A673 (cell line): ENCODE results near the gene SLC18A2. TPM values are rescaled to one million over a fixed set of nuclear protein-coding genes. Genes with fewer than 3 reads are reported as not detected.

ENCODE experiments used
- Bru-seq: library from RNA; stranded (reverse); fragments of 400-500 nt; gene quantifications from one replicate; lab custom pipeline; 2021; lab: Mats Ljungman, UMichigan
- BruChase-seq, 2 experiments: library from RNA; stranded (reverse); fragments of 400-500 nt; gene quantifications; one replicate each; lab custom pipeline; 2021; lab: Mats Ljungman, UMichigan
- BruUV-seq: library from RNA; stranded (reverse); fragments of 400-500 nt; replicated peaks from 2 replicates; lab custom pipeline; 2021; lab: Mats Ljungman, UMichigan
- CTCF ChIA-PET: fragments of 300-600 bp; sonication (Branson Sonifier 250); formaldehyde crosslinking; loops from one replicate; lab custom pipeline; 2022; ENCODE audit warnings: antibody characterized with exemption; lab: Charles Lee
- POLR2A ChIA-PET: fragments of 300-600 bp; sonication (Branson Sonifier 250); formaldehyde crosslinking; loops from one replicate; lab custom pipeline; 2022; ENCODE audit warnings: antibody characterized with exemption; ENCODE audit not compliant: low non-redundant PET; lab: Charles Lee
- DNase-seq: peaks from one replicate; pipeline ENCODE4 v3.0.0-alpha.2; 2015; ENCODE audit warnings: low spot score
- H3K27ac ChIP-seq: fragments of 200-600 bp; sonication (generic); 2 replicates; pipeline ENCODE4 v1.5.1; 2016; ENCODE audit warnings: mixed run types, low read depth, mild to moderate bottlenecking, mixed read lengths, antibody characterized with exemption, low read length; ENCODE audit not compliant: poor library complexity, severe bottlenecking
- H3K27me3 ChIP-seq: fragments of 200-600 bp; sonication (generic); replicated peaks from 2 replicates; pipeline ENCODE4 v1.6.1; 2017; ENCODE audit warnings: mixed run types, low read depth, mild to moderate bottlenecking, mixed read lengths, antibody characterized with exemption, low read length; ENCODE audit not compliant: insufficient read depth, poor library complexity
- H3K36me3 ChIP-seq: fragments of 200-600 bp; sonication (generic); 2 replicates; pipeline ENCODE4 v1.6.1; 2016; ENCODE audit warnings: mixed run types, mild to moderate bottlenecking, mixed read lengths, antibody characterized with exemption, low read length; ENCODE audit not compliant: insufficient read depth, poor library complexity, severe bottlenecking
- H3K4me1 ChIP-seq: fragments of 200-600 bp; sonication (generic); 2 replicates; pipeline ENCODE4 v1.6.1; 2017; ENCODE audit warnings: mixed run types, mild to moderate bottlenecking, mixed read lengths, antibody characterized with exemption, low read length; ENCODE audit not compliant: insufficient read depth, poor library complexity, severe bottlenecking
- H3K4me3 ChIP-seq: fragments of 200-600 bp; sonication (generic); 2 replicates; pipeline ENCODE4 v1.5.1; 2016; ENCODE audit warnings: low read depth, mixed run types, mild to moderate bottlenecking, mixed read lengths, low read length; ENCODE audit not compliant: poor library complexity, severe bottlenecking
- H3K9me3 ChIP-seq: fragments of 200-600 bp; sonication (generic); 2 replicates; pipeline ENCODE4 v1.6.1; 2016; ENCODE audit warnings: mixed run types, low read depth, mild to moderate bottlenecking, mixed read lengths, antibody characterized with exemption, low read length; ENCODE audit not compliant: poor library complexity, severe bottlenecking
- EZH2 ChIP-seq: fragments of 200-600 bp; sonication (generic); IDR thresholded peaks from 2 replicates; pipeline ENCODE4 v1.6.1; 2017; ENCODE audit warnings: borderline replicate concordance, low read depth, mild to moderate bottlenecking, mixed read lengths, antibody characterized with exemption, low read length; ENCODE audit not compliant: poor library complexity, severe bottlenecking
- intact Hi-C: fragments of 100-400 bp; cut with micrococcal nuclease; formaldehyde crosslinking; loops from one replicate; pipeline ENCODE4 v1.10.0; 2022; ENCODE audit not compliant: unreplicated experiment
- long read RNA-seq: library from polyadenylated mRNA; stranded (forward); transcript quantifications from one replicate; pipeline ENCODE4 v2.0.0, GENCODE V29; 2022
- total RNA-seq: library from RNA; stranded (reverse); gene quantifications from 2 replicates; pipeline ENCODE4 v1.2.3, GENCODE V29; 2021
- TF ChIP-seq, protein P1 (sequence below): fragments of 300-800, 200-600 bp; sonication (generic); conservative IDR thresholded peaks from 2 replicates; pipeline ENCODE4 v1.5.1; 2017; ENCODE audit warnings: low read depth, mild to moderate bottlenecking, antibody characterized with exemption, low read length, moderate library complexity, mixed read lengths

SLC18A2 gene
- total RNA-seq, result 0.06 TPM in 1 of 2 replicates, not detected in the other
- Bru-seq, nascent RNA, result percentile 5 among the genes with signal in this experiment
- BruChase-seq, experiment 1, labeled RNA remaining after a 2-hour chase, result percentile 4 among the genes with signal in this experiment
- BruChase-seq, experiment 2, labeled RNA remaining after a 6-hour chase, result percentile 2 among the genes with signal in this experiment
- long read RNA-seq, partial matches to known transcripts, result 0 of 79 reads
- long read RNA-seq, other reads (novel, unspliced or antisense), result 79 of 79 reads

DNA sequence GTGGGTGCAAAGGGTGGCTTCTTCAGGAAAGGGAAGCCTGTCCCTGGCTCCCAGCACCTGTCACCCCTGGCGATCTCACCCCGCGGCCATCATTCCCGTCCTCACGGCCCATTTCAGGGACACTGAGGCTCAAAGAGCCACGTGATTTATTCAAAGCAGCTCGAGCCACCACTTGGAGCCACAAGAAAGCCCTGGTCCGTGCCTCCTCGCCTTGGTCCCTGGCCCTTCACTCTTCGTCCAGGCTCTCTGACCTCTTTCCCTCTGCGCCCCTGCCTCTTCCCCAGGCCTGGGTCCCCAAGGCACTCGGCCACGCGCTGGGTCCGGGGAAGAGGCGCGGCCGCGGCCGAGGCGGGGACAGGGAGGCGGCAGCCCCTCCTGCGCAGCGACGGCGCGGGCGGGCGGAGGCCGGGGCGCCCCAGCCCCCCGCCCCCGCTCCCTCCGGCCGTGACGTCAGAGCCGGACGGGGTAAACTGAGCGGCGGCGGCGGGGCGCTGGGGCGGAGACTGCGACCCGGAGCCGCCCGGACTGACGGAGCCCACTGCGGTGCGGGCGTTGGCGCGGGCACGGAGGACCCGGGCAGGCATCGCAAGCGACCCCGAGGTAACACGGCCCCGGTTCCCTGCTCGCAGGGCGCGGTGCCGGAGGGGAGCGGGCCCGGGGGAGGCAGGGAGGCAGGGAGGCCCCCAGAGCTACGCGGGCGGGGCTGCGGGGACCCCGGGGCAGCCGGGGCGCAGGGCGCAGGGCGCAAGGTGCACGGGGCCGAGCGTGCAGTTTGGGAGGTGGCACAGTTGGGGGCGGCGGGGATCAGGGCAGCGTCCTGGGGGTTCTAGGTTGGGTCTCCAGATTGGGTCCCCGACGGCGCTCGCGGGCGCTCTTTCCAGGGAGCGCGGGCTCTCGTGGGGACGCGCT lies at the start of gene SLC18A2:
Gene SLC18A2 (plus strand): TSS at position 494 of the 909 bp plus-strand sequence. CDS start 580 bp downstream, outside the sequence.
- intact Hi-C loops, result no loop called here
- Histone ChIP-seq H3K9me3 (no peaks in the 10 kb centered on the region), H3K36me3 (no peaks in the 10 kb centered on the region), H3K27me3 (peaks cover 92% of the 10 kb centered on the region), H3K27ac (no peak within 1 kb of the TSS), H3K4me1 (no peaks in the 10 kb centered on the region), H3K4me3 (no peak within 1 kb of the TSS)
- no peak for TF ChIP-seq EZH2
- TF ChIP-seq, protein P1, sequence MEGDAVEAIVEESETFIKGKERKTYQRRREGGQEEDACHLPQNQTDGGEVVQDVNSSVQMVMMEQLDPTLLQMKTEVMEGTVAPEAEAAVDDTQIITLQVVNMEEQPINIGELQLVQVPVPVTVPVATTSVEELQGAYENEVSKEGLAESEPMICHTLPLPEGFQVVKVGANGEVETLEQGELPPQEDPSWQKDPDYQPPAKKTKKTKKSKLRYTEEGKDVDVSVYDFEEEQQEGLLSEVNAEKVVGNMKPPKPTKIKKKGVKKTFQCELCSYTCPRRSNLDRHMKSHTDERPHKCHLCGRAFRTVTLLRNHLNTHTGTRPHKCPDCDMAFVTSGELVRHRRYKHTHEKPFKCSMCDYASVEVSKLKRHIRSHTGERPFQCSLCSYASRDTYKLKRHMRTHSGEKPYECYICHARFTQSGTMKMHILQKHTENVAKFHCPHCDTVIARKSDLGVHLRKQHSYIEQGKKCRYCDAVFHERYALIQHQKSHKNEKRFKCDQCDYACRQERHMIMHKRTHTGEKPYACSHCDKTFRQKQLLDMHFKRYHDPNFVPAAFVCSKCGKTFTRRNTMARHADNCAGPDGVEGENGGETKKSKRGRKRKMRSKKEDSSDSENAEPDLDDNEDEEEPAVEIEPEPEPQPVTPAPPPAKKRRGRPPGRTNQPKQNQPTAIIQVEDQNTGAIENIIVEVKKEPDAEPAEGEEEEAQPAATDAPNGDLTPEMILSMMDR, result no peak
- ChIA-PET POLR2A (no interaction called here), CTCF (no interaction called here)
- DNase-seq, result no peak
- no TSS peak for BruUV-seq

DNA sequence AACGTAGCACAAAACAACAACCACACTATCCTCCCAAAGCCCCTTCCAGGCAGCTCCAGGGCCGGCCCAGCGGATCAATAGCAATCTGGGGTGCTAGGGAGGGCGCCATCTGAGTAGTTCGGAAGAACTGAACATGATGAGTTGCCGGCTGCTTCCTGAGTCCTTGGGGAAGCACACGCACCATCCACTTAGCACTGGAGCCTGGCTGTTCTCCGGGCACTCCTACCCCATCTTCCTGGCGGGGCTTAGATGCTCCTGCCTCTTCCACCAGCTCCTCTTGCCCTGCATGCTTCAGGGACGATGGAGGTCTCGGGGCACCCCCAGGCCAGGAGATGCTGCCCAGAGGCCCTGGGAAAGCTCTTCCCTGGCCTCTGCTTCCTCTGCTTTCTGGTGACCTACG lies 43.7 kb upstream of the SLC18A2 start, which contains the start of gene KCNK18:
Gene KCNK18 (plus strand): TSS at position 301 of the 400 bp plus-strand sequence. CDS start 0 bp downstream, at position 301.
- DNase-seq, result no peak
- no peak within 1 kb of the TSS for H3K4me3 ChIP-seq
- TF ChIP-seq, protein P1, result no peak
- no peak for TF ChIP-seq EZH2
- ChIA-PET CTCF (no interaction called here), POLR2A (interaction anchor here (0.7 kb wide), 1 partner anchor 1621 kb away, joined by 3 read pairs; no protein-coding TSS in a partner anchor)
- peaks cover 9% of the 10 kb centered on the region for H3K4me1 ChIP-seq
- no peak within 1 kb of the TSS for H3K27ac ChIP-seq
- no peaks in the 10 kb centered on the region for H3K27me3 ChIP-seq
- BruUV-seq, result no TSS peak
- H3K9me3 ChIP-seq, result no peaks in the 10 kb centered on the region
- intact Hi-C loops, result no loop called here
- H3K36me3 ChIP-seq, result no peaks in the 10 kb centered on the region

DNA sequence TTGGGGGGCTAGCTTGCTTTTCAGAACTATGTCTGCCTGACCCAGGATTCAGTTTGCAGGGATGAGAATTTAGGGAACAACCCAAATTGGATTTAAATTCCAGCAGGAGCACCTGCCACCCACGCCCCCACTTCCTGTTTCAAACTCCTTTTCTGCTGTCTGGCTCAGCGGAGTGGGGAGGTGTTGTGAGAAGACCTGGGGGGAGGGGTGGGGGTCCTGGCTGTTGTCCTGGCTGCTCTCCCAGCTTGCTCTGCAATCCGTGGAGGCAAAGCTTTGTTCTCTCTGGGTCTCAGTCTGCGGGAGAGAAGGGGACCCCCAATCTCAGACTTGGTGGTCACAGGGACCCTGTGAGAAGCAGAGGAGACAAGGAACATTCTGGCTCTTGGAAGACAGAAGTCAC lies 42.8 kb upstream of the SLC18A2 start:
- Histone ChIP-seq H3K27ac (no peak overlapping the region), H3K4me1 (peaks cover 9% of the 10 kb centered on the region), H3K36me3 (no peaks in the 10 kb centered on the region), H3K9me3 (no peaks in the 10 kb centered on the region), H3K27me3 (no peaks in the 10 kb centered on the region), H3K4me3 (no peak overlapping the region)
- intact Hi-C loops, result no loop called here
- TF ChIP-seq, protein P1, result no peak
- no peak for TF ChIP-seq EZH2
- peak; percentile 42 for DNase-seq
- BruUV-seq, result no TSS peak
- ChIA-PET POLR2A (no interaction called here), CTCF (interaction anchor here (0.6 kb wide), 1 partner anchor 200 kb away, joined by 3 read pairs; no protein-coding TSS in a partner anchor)
